ENCODE measurements around the gene APC2. TPM values are rescaled to one million over a fixed set of nuclear protein-coding genes. Genes with fewer than 3 reads are reported as not detected.

The APC2 gene
- total RNA-seq: 1 to 10 TPM in 2 of 5 donors, under 1 TPM in 2, not detected in 1; 0.58 to 3.5 (median 2.0) TPM
- polyA plus RNA-seq: under 1 TPM; 0.10 to 0.31 (median 0.15) TPM
- long read RNA-seq, donor 1, partial matches to known transcripts: 0 of 5 reads
- long read RNA-seq, donor 1, other reads (novel, unspliced or antisense): 5 of 5 reads
- long read RNA-seq, donor 2, partial matches to known transcripts: 8 of 19 reads
- long read RNA-seq, donor 2, other reads (novel, unspliced or antisense): 11 of 19 reads
- long read RNA-seq, donor 3: 0 reads
- long read RNA-seq, donor 4: 0 reads
- long read RNA-seq, donor 5, partial matches to known transcripts: 0 of 9 reads
- long read RNA-seq, donor 5, other reads (novel, unspliced or antisense): 9 of 9 reads
- long read RNA-seq, donor 6, partial matches to known transcripts: 11 of 27 reads
- long read RNA-seq, donor 6, other reads (novel, unspliced or antisense): 16 of 27 reads
- long read RNA-seq, donor 7: 0 reads
- long read RNA-seq, donor 8, partial matches to known transcripts: 0 of 7 reads
- long read RNA-seq, donor 8, other reads (novel, unspliced or antisense): 7 of 7 reads
- long read RNA-seq, donor 9, partial matches to known transcripts: 0 of 12 reads
- long read RNA-seq, donor 9, other reads (novel, unspliced or antisense): 12 of 12 reads
- long read RNA-seq, donor 10: 0 reads

GRCh38 chr19:1449467-1450442 lies at the start of gene APC2:
TSS of gene APC2 (plus strand) at chr19:1450121. CDS start at chr19:1453002, 2,881 bp downstream.
- DNase-seq: peak in 1 of 2 donors; percentile 80
- H3K27me3 ChIP-seq: peaks cover 62 to 98% (median 89%) of the 10 kb centered on the region in 3 donors
- no peak within 1 kb of the TSS for H3K27ac ChIP-seq
- 3 to 7% (median 6%) methylated on average over 20 to 74 of the region's 74 CpGs for WGBS, 5 donors
- intact Hi-C loops (cut with DNase I; ENCODE audit: low total_unique reads): no loop called here
- TF ChIP-seq POLR2A (IDR thresholded peaks at IDR 0.05): no peak
- TF ChIP-seq EP300 (IDR thresholded peaks at IDR 0.05): no peak
- TF ChIP-seq, protein P1, sequence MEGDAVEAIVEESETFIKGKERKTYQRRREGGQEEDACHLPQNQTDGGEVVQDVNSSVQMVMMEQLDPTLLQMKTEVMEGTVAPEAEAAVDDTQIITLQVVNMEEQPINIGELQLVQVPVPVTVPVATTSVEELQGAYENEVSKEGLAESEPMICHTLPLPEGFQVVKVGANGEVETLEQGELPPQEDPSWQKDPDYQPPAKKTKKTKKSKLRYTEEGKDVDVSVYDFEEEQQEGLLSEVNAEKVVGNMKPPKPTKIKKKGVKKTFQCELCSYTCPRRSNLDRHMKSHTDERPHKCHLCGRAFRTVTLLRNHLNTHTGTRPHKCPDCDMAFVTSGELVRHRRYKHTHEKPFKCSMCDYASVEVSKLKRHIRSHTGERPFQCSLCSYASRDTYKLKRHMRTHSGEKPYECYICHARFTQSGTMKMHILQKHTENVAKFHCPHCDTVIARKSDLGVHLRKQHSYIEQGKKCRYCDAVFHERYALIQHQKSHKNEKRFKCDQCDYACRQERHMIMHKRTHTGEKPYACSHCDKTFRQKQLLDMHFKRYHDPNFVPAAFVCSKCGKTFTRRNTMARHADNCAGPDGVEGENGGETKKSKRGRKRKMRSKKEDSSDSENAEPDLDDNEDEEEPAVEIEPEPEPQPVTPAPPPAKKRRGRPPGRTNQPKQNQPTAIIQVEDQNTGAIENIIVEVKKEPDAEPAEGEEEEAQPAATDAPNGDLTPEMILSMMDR (IDR thresholded peaks at IDR 0.05): no peak
- TF ChIP-seq POLR2AphosphoS5 (IDR thresholded peaks at IDR 0.05): no peak
- peaks cover 32 to 61% (median 45%) of the 10 kb centered on the region in 4 donors for H3K4me1 ChIP-seq
- peak within 1 kb of the TSS in 1 of 4 donors; percentile 9 for H3K4me3 ChIP-seq
- H3K36me3 ChIP-seq: no peaks in the 10 kb centered on the region
- H3K9me3 ChIP-seq: no peaks in the 10 kb centered on the region

- intact Hi-C loops (cut with DNase I; ENCODE audit: low total_unique reads): no loop called here
- H3K27ac ChIP-seq: peak overlapping the region in 4 of 5 donors; percentile 53 to 61 (median 57)
- 9 to 38% (median 13%) methylated on average over 15 to 36 of the region's 36 CpGs for WGBS, 5 donors
- no peaks in the 10 kb centered on the region for H3K36me3 ChIP-seq
- TF ChIP-seq POLR2AphosphoS5 (IDR thresholded peaks at IDR 0.05) (peak in 1 of 3 donors; percentile 14), POLR2A (IDR thresholded peaks at IDR 0.05) (no peak)
- DNase-seq: peak; percentile 79 to 80
- no peaks in the 10 kb centered on the region for H3K9me3 ChIP-seq
- peaks cover 0 to 20% (median 0%) of the 10 kb centered on the region in 3 donors for H3K27me3 ChIP-seq
- peak overlapping the region; percentile 60 to 88 (median 64) for H3K4me3 ChIP-seq
- peaks cover 34 to 59% (median 55%) of the 10 kb centered on the region in 4 donors for H3K4me1 ChIP-seq
Observed at GRCh38 chr19:1400281-1401137, 49.4 kb upstream of the APC2 start.

- intact Hi-C loops (cut with DNase I; ENCODE audit: low total_unique reads): no loop called here
- DNase-seq: peak in 1 of 2 donors; percentile 84
- Histone ChIP-seq H3K9me3 (no peaks in the 10 kb centered on the region), H3K4me3 (peak within 1 kb of the TSS; percentile 60 to 88 (median 64)), H3K27ac (peak within 1 kb of the TSS in 4 of 5 donors; percentile 53 to 61 (median 57)), H3K27me3 (peaks cover 0 to 20% (median 0%) of the 10 kb centered on the region in 3 donors), H3K4me1 (peaks cover 26 to 56% (median 53%) of the 10 kb centered on the region in 4 donors), H3K36me3 (no peaks in the 10 kb centered on the region)
- TF ChIP-seq, protein P1 (IDR thresholded peaks at IDR 0.05): peak in 5 of 7 experiments; percentile 3 to 60 (median 32)
- TF ChIP-seq POLR2A (IDR thresholded peaks at IDR 0.05): no peak
- 2 to 6% (median 3%) methylated on average over 11 to 87 of the region's 87 CpGs for WGBS, 5 donors
Observed at GRCh38 chr19:1401138-1401888, 48.6 kb upstream of the APC2 start, which contains the start of gene GAMT. TSS of gene GAMT (minus strand) at chr19:1401542. CDS start at chr19:1401476, 66 bp downstream.
